HG03439 (cell line): ENCODE data around the gene RBMY1F.
"Not testable (repeated sequence)": the region's sequence is repeated elsewhere in the genome, so short reads cannot be mapped to it uniquely, and the experiment has no call there.

ENCODE experiments used
- ATAC-seq: cut with Tn5 transposase; IDR thresholded peaks from one replicate; pipeline ENCODE4 v1.9.1; 2021; ENCODE audit warnings: mild to moderate bottlenecking, moderate library complexity; ENCODE audit not compliant: unreplicated experiment

Gene RBMY1F

DNA sequence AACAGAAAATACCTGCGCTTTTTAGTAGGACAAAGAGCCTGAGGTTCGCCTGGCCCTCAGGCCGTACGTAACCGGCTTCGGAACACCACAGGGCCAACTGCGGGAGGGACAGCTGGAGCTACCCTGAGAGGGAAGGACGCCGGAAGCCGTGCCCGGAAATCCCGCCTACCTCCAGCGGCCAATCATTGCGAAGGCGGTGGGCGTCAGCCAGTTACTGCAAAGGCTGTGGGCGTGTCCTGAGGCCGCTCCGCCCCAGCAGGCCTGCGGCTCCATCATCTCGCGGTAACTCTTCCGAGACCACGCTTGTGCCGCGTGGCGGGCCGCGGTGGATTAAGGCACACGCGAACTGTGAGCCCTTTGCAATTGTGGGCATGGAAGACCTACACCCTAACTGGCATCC, at the start of gene RBMY1F:
TSS of gene RBMY1F (minus strand) at position 101 of the 400 bp plus-strand sequence. CDS start 1,954 bp downstream, outside the sequence.
- ATAC-seq = not testable (repeated sequence)

DNA sequence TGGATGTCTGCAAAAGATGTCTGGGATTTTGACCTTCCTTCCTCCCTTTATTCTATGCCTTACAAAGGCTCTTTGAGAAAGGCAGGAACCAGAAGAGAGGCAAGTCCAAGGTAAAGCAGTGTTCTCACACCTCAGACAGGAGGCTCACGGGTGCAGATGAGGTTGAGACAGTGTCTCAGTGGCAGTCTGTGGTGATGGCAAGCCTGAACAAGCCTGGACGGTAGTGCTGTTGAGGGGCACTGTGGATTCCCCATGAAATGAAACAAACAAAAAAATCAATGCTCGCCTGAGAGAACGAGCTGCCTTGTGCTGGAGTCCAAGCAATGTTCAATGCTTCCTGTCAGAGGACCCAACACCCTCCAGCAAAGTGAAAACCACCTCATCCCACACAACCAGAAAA, 31.6 kb downstream of the RBMY1F start:
- not testable (repeated sequence) for ATAC-seq

DNA sequence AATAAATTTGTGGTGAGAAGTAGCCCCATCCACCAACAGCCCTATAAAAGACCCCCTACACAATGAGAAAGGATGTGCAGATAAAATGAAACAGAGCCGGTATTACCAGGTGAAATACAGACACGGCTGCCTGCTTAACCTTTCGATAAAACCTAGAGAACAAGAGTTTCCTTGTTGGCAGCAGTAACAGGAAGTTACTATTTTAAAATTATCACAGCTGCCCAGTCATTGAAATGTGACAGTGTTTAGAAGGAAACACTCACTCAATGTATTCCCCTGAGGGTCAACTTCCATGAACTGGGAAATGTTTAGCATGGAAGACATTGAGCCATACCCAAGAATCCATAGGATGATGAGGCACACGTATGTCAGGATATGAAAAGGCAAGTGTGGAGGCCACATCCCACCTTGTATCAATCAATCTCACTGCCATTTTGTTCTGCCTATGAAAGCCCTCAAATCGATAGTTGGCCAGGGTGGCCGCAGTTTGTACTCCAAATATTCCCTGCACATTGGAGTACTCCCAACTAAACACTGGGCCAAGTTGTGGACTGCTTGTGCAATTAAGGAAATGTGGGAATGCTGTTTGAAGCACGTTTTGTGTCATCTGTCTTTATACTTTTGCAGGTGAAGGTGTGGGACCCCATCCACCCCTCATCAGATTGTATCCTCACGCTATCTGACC, 41.6 kb downstream of the RBMY1F start:
- not testable (repeated sequence) for ATAC-seq

DNA sequence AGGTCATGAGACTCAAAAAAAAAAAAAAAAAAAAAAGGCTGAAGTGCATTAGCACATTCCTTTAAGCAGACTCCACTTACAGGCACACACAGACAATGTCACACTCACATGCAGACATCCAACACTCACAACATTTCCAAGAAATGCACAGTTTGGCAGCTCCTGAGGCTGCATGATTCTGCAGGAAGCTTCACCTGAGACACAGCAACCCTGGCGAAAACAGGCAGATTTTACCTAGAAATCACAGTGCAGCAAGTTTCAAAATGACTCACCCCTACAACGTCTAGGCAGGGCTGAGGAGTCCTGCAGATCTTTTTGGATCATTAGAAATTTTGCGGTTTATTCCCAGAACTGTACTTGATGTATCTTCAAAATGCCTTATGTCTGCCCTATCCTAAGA, 48.0 kb downstream of the RBMY1F start:
- not testable (repeated sequence) for ATAC-seq

DNA sequence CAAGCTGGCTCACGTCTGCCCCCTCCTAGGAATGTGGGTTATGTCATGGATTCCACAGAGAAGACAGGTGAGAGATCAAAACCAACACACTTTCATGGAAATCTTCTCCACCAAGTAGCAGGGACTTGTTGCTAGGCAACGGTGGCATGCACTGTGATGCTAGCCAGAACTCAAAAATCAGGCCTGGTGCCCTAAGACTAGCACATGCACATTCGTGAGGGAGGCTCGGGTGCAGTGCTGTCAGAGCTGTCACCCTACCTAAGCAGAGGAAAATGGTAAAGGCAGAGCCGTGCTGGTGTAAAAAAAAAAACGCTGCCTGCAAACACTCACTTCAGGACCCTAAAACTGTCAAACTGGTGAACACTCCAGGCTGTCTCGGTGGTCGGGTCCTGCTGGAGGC, 52.2 kb downstream of the RBMY1F start:
- not testable (repeated sequence) for ATAC-seq
